KBM-7 (cell line): ENCODE data around the gene RIN3.

Experiments used
- DNase-seq: peaks from one replicate; pipeline ENCODE4 v3.0.0-alpha.2; 2015
- in situ Hi-C: fragments of 300-500 bp; cut with MboI; formaldehyde crosslinking; loops from 2 replicates; pipeline ENCODE4 v1.14.3; 2020; ENCODE audit warnings: low sequenced_read_pairs, low pct_unique_long_range_greater_than_20kb, mixed read lengths

The RIN3 gene

GRCh38 chr14:92513204-92513965, at the start of gene RIN3:
Gene RIN3 (plus strand): TSS chr14:92513781. CDS start chr14:92513933, 152 bp downstream.
- DNase-seq, result peak; percentile 64
- in situ Hi-C loops, result no loop called here

- in situ Hi-C loops, result no loop called here
- DNase-seq, result no peak
Measured at GRCh38 chr14:92464156-92464555, 49.4 kb upstream of the RIN3 start.

- in situ Hi-C loops, result no loop called here
- DNase-seq, result no peak
Measured at GRCh38 chr14:92464716-92465115, 48.9 kb upstream of the RIN3 start.

- no peak for DNase-seq
- in situ Hi-C loops, result no loop called here
Measured at GRCh38 chr14:92465353-92466055, 48.1 kb upstream of the RIN3 start.

GRCh38 chr14:92466059-92466458, 47.5 kb upstream of the RIN3 start:
- no peak for DNase-seq
- in situ Hi-C loops, result no loop called here

- in situ Hi-C loops, result no loop called here
- no peak for DNase-seq
Measured at GRCh38 chr14:92469515-92469914, 44.1 kb upstream of the RIN3 start.

- in situ Hi-C loops, result no loop called here
- DNase-seq, result no peak
Measured at GRCh38 chr14:92470215-92470614, 43.4 kb upstream of the RIN3 start.

- in situ Hi-C loops, result no loop called here
- no peak for DNase-seq
Measured at GRCh38 chr14:92470811-92471210, 42.8 kb upstream of the RIN3 start.

- in situ Hi-C loops, result no loop called here
- DNase-seq, result no peak
Measured at GRCh38 chr14:92471919-92472318, 41.7 kb upstream of the RIN3 start.

GRCh38 chr14:92472860-92473259, 40.7 kb upstream of the RIN3 start:
- DNase-seq, result peak; percentile 56
- in situ Hi-C loops, result no loop called here

- in situ Hi-C loops, result no loop called here
- DNase-seq, result no peak
Measured at GRCh38 chr14:92473261-92473968, 40.2 kb upstream of the RIN3 start.

- no peak for DNase-seq
- in situ Hi-C loops, result no loop called here
Measured at GRCh38 chr14:92473969-92474535, 39.5 kb upstream of the RIN3 start.

GRCh38 chr14:92475037-92475436, 38.5 kb upstream of the RIN3 start:
- in situ Hi-C loops, result no loop called here
- DNase-seq, result no peak

GRCh38 chr14:92475451-92476187, 38.0 kb upstream of the RIN3 start:
- peak; percentile 42 for DNase-seq
- in situ Hi-C loops, result no loop called here

GRCh38 chr14:92480856-92481255, 32.7 kb upstream of the RIN3 start:
- no peak for DNase-seq
- in situ Hi-C loops, result no loop called here

GRCh38 chr14:92481386-92481785, 32.2 kb upstream of the RIN3 start:
- in situ Hi-C loops, result no loop called here
- DNase-seq, result no peak

GRCh38 chr14:92481811-92482555, 31.6 kb upstream of the RIN3 start:
- DNase-seq, result no peak
- in situ Hi-C loops, result no loop called here

- no peak for DNase-seq
- in situ Hi-C loops, result no loop called here
Measured at GRCh38 chr14:92482621-92483319, 30.8 kb upstream of the RIN3 start.
